ENCODE results near the gene GTF2B.
"Not testable (repeated sequence)": the region's sequence is repeated elsewhere in the genome, so short reads cannot be mapped to it uniquely, and the experiment has no call there.

GTF2B gene

DNA sequence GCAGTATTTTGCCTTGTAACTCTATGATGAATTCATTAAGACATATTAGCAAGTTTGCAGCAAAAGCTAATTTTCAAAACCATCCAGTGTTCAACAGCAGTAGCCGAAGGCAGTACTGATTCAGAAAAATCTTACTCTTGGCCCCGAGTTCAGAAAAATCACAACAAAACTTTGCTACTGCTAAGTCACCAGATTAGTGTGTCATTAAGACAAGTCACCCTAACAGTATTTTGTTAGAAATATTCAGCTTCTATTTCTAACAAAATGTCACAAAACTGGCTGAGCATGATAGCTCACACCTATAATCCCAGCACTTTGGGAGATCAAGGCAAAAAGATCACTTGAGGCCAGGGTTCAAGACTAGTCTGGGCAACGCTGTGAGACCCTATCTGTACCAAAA lies 8.2 kb downstream of the GTF2B start:
- DNase-seq (ENCODE audit: low read depth) = no peak

DNA sequence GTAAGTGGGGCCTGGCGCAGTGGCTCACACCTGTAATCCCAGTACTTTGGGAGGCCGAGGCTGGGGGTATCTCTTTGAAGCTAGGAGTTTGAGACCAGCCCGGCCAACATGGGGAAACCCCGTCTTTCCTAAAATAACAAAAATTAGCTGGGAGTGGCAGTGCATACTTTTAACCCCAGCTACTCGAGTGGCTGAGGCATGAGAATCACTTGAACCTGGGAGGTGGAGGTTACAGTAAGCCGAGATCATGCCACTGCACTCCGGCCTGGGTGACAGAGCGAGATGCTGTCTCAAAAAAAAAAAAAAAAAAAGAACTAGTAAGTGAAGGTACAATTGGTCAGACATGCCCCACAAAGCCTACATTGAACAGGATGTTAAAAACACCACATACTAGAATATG lies 10.7 kb downstream of the GTF2B start:
- DNase-seq (ENCODE audit: low read depth) = not testable (repeated sequence)

- no peak for DNase-seq (ENCODE audit: low read depth)
These were observed 12.6 kb downstream of the GTF2B start for GRCh38 chr1:88878731-88879130.

- DNase-seq (ENCODE audit: low read depth) = no peak
These were observed 13.5 kb downstream of the GTF2B start for GRCh38 chr1:88877911-88878310.

DNA sequence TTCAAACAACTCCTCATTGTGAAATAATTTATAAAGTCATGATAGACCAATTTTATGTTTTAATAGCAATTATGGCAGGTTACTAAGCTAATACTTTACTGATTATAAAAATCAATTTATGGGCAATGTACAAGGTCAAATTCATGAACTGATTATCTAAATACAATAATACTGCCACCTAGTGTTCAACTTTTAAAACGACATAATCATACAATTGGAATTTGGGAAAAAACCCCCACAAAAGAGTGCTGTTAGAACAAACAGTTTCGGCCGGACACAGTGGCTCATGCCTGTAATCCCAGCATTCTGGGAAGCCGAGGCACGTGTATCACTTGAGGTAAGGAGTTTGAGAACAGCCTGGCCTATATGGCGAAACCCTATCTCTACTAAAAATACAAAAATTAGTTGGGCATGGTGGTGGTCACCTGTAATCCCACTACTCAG lies 14.0 kb downstream of the GTF2B start:
- no peak for DNase-seq (ENCODE audit: low read depth)

DNA sequence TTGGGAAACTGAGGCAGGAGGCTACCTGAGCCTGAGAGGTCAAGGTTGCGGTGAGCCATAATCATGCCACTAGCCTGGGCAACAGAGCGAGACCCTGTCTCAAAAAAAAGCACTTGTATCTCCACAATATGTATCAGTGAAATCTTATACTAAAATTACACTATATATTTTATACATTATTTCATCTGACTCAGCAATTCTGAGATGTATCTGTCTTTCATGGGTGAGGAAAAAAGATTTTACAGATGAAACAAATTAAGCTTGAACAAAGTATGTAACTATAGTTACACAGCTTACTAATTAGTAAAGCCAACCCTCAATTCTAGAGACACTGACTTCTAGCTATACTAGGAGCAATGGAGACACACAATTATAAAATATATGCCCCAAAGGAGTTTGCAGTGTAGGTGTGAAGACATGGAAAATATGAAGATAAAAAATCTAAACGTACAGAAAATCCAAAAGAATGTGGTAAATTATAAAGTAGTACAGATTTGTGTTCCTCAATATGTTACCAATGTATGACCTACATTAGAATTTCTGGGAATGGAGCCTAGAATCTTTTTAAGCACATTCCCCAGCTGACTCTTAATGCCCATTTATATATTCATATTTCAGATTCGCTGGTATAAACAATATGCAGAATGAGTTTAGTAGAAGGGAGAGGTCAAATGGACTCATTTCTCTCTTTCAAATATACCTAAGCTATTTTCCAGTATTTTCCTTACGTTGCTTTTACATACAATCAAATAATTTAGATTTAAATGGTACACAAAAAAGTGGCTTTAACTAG lies 14.6 kb downstream of the GTF2B start:
- DNase-seq (ENCODE audit: low read depth) = no peak

GRCh38 chr1:88875595-88875994 lies 15.8 kb downstream of the GTF2B start:
- no peak for DNase-seq (ENCODE audit: low read depth)

DNA sequence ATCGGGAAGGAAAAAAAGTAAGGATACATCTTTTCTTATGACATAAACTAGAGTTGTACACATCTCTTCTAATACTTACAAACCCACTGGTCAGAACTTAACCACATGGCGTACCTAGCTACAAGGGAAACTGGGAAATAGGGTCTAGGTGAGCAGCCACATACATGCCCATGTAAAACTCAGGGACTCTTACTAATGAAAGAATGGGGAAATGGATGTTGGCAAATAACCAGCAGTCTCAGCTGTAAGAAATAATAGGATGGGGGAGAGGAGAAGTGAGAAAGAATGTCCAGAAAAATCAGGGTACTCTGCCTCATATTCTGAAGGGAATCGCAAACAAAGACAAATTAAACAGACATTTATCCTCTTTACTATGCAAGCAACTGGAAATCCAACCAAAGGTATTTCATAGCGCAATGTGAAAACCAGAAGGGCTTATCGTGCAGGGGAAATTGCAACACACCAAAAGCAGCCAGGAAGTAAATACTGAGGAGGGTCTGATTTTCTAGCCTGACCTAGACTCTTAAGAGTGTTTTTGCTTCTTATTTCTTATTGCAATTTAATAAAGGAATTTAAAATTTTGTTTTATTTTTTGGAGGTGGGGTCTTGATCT lies 17.5 kb downstream of the GTF2B start:
- no peak for DNase-seq (ENCODE audit: low read depth)

DNA sequence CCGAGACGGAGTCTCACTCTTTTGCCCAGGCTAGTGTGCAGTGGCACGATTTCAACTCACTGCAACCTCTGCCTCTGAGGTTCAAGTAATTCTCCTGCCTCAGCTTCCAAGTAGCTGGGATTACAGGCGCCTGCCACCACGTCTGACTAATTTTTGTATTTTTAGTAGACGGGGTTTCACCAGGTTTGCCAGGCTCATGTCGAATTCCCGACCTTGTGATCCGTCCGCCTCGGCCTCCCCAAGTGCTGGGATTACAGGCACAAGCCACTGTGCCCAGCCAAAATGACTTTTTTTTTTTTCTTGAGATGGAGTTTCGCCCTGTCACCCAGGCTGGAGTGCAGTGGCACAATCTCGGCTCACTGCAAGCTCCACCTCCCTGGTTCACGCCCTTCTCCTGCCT lies 21.7 kb downstream of the GTF2B start:
- DNase-seq (ENCODE audit: low read depth) = not testable (repeated sequence)

DNA sequence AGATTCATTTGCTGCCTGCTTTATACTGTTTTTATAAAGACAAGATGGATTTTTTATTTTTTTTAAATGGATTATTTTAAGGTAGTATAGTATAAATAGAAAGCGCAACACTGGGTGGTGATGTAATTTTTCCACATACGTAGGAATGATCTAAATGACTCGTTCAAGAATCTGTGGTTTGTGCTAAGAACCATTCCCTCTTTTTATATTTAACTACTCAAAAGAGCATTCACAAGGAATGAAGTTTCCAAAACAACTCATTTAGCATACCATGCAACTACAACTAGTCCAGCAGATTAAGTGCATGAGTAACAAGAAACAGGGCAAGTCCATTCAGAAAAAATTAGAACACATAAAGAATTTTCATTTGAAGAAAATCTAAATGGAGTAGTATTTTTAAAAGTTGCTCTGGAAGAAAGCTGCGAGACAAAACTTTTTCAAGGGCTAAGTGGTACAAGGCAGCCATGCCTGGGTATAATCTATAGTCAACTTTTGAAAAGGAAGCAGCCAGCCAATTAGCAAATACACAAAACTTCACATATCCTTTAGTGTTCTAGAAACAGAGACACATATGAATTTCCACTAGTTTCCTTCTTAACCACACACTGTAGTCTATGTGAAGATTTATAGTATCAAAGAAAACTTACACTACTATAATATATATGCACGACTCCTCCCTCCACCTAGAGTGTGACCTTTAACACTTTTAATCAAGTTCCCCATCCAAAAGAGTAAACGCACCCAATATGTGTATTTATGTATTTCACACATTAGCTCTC lies 23.4 kb downstream of the GTF2B start:
- DNase-seq (ENCODE audit: low read depth) = no peak

DNA sequence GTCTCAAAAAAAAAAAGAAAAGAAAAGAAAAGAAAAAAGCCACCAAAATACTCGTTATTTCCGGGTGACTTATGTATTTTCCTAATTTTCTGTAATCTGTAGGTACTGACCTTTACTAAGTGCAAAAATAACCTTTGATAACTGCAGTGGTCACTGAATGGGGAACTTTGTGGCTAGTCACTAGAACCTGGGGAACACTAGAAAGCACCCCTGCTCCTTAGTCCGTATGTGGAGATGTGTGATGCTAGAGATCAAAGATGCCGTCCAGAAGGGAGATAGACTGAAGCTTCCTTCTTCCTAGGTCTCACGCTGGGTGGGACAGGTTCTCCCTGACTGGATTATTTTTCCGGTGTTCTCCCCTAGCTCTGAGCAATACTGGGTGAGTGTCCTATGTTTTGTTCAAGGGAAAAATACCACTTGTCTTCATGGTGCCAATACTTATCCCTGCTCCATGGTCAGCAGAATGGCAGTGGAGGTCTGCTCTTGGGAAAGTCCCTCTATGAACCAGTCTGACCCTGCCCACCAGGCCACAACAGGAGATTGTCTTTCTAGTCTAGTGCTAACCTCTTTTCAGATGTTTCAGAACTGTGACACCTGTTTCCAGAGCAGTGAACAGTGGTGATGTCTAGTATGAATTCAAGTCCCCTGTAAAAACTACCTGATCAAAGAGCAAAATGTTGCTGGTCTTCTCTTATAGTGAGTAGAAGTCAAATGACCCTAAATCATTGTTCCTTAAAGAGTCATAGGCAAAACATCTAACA lies 39.9 kb downstream of the GTF2B start:
- no peak for DNase-seq (ENCODE audit: low read depth)

DNA sequence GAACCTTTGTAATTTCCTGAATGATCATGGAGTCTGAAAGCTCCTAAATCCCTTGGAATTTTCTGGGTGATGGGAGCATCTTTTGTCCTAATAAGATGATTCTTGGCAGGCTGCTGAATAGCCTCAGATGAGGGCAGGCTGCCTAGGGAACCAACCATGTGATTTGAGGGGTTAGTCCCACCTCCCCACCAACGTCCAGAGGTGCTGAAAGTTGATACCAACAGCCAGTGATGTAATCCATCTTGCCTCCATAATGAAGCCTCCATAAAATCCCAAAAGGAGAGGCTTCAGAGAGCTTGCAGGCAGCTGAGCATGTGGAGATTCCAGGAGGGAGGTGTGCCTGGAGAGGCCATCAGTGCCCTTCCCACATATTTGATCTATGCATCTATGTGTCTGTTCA lies 43.7 kb downstream of the GTF2B start:
- DNase-seq (ENCODE audit: low read depth) = no peak

GRCh38 chr1:88825721-88826120 lies 65.6 kb downstream of the GTF2B start:
- DNase-seq (ENCODE audit: low read depth) = no peak

DNA sequence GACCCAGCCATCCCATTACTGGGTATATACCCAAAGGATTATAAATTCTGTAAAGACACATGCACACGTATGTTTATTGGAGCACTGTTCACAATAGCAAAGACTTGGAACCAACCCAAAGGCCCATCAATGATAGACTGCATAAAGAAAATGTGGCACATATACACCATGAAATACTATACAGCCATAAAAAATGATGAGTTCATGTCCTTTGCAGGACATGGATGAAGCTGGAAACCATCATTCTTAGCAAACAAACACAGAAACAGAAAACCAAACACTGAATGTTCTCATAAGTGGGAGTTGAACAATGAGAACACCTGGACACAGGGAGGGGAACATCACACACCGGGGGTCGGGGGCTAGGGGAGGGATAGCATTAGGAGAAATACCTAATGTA lies 71.7 kb downstream of the GTF2B start:
- DNase-seq (ENCODE audit: low read depth) = not testable (repeated sequence)

DNA sequence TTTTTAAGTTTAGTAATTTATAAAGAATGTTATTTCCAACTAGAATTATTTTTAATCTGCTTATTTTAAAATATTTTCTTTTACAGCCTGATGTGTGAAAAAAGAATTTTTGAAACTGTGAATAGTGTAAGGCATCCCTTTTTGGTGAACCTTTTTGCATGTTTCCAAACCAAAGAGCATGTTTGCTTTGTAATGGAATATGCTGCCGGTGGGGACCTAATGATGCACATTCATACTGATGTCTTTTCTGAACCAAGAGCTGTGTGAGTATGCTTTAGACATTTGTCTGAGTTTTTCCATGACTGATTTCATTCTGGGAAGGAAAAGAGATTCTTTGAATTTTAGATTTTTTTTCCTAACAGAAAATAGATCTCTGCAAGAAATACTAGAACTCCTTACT lies 77.9 kb downstream of the GTF2B start:
- DNase-seq (ENCODE audit: low read depth) = no peak

GRCh38 chr1:88812366-88812765 lies 79.0 kb downstream of the GTF2B start:
- no peak for DNase-seq (ENCODE audit: low read depth)

DNA sequence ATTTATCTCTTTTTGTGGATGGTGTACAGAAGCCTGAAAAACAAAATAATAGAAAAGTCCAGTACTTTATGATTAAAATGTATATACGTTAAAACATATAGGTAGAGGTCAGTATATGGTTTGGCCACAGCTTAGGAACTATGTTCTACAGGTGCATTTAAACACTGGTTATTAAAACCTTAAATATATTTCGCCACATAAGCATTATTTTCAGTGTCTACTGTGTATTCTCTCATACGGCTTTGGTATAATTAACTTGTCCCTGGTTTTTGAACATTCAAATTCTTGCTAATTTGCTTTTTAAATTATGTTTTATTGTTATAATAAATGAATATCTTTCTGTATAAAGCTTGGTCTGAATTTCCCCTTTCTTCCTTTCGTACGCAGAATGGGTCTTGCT lies 87.9 kb downstream of the GTF2B start:
- no peak for DNase-seq (ENCODE audit: low read depth)

- no peak for DNase-seq (ENCODE audit: low read depth)
These were observed 88.4 kb downstream of the GTF2B start for GRCh38 chr1:88802950-88803349.

Data from activated gamma-delta T cell treated with anti-CD3 and anti-CD28 coated beads, Interleukin-2, amount 50 U/mL, for 16 hours (primary cell).